GM23338 (cell line): ENCODE measurements around the gene RAD51B. TPM values are rescaled to one million over a fixed set of nuclear protein-coding genes. Genes with fewer than 3 reads are reported as not detected.

Experiments
- ATAC-seq: fragments of 200-7000 bp; cut with Tn5 transposase; 3 replicates; pipeline ENCODE4 v1.9.1; 2020
- DNase-seq: peaks from one replicate; pipeline ENCODE4 v3.0.0-alpha.2; 2015; ENCODE audit warnings: low spot score
- H2AFZ ChIP-seq: fragments of 200-600 bp; sonication (generic); 2 replicates; pipeline ENCODE4 v1.8.0; 2016; ENCODE audit warnings: antibody characterized with exemption, mild to moderate bottlenecking, moderate library complexity
- H3F3A ChIP-seq: fragments of 200-600 bp; sonication (generic); replicated peaks from 2 replicates; pipeline ENCODE4 v1.8.0; 2017; ENCODE audit warnings: antibody characterized with exemption, mixed run types, low read depth
- H3K27ac ChIP-seq: fragments of 200-600 bp; sonication (generic); 2 replicates; pipeline ENCODE4 v1.6.1; 2016; ENCODE audit warnings: low read depth
- H3K27me3 ChIP-seq: fragments of 200-600 bp; sonication (generic); 2 replicates; pipeline ENCODE4 v1.8.0; 2016; ENCODE audit warnings: mild to moderate bottlenecking, mixed run types, moderate library complexity; ENCODE audit not compliant: insufficient read depth
- H3K36me3 ChIP-seq: fragments of 200-600 bp; sonication (generic); 2 replicates; pipeline ENCODE4 v1.8.0; 2016; ENCODE audit warnings: mild to moderate bottlenecking; ENCODE audit not compliant: insufficient read depth
- H3K4me1 ChIP-seq: fragments of 200-600 bp; sonication (generic); 2 replicates; pipeline ENCODE4 v1.8.0; 2016; ENCODE audit warnings: mild to moderate bottlenecking, moderate library complexity; ENCODE audit not compliant: insufficient read depth
- H3K4me2 ChIP-seq: fragments of 200-600 bp; sonication (generic); 2 replicates; pipeline ENCODE4 v1.7.1; 2017; ENCODE audit warnings: mixed run types
- H3K4me3 ChIP-seq: fragments of 200-600 bp; sonication (generic); 2 replicates; pipeline ENCODE4 v1.6.1; 2016; ENCODE audit warnings: mixed run types
- H3K79me2 ChIP-seq: fragments of 200-600 bp; sonication (generic); replicated peaks from 2 replicates; pipeline ENCODE4 v1.8.0; 2017; ENCODE audit warnings: mild to moderate bottlenecking; ENCODE audit not compliant: insufficient read depth
- H3K9me2 ChIP-seq: fragments of 200-600 bp; sonication (generic); 2 replicates; pipeline ENCODE4 v1.8.0; 2017; ENCODE audit not compliant: insufficient read depth
- H4K20me1 ChIP-seq: fragments of 200-600 bp; sonication (generic); replicated peaks from 2 replicates; pipeline ENCODE4 v1.8.0; 2017; ENCODE audit warnings: mild to moderate bottlenecking; ENCODE audit not compliant: insufficient read depth
- H3K27ac Mint-ChIP-seq: 2 replicates; pipeline ENCODE4 v1.8.0; 2020; ENCODE audit warnings: inconsistent platforms, mild to moderate bottlenecking, moderate library complexity, mixed read lengths
- H3K27me3 Mint-ChIP-seq: 3 replicates; pipeline ENCODE4 v1.8.0; 2022; ENCODE audit warnings: low read depth, mild to moderate bottlenecking, moderate library complexity, mixed read lengths, inconsistent platforms; ENCODE audit not compliant: insufficient read depth, poor library complexity
- H3K36me3 Mint-ChIP-seq: 3 replicates; pipeline ENCODE4 v1.8.0; 2021; ENCODE audit warnings: low read depth, mild to moderate bottlenecking, inconsistent platforms, moderate library complexity, mixed read lengths
- H3K4me1 Mint-ChIP-seq: 3 replicates; pipeline ENCODE4 v1.8.0; 2020; ENCODE audit warnings: mild to moderate bottlenecking, inconsistent platforms, mixed read lengths
- H3K4me3 Mint-ChIP-seq: 3 replicates; pipeline ENCODE4 v1.8.0; 2021; ENCODE audit warnings: moderate library complexity, mild to moderate bottlenecking, inconsistent platforms, mixed read lengths
- H3K9me3 Mint-ChIP-seq: 3 replicates; pipeline ENCODE4 v1.8.0; 2020; ENCODE audit warnings: moderate library complexity, mild to moderate bottlenecking, inconsistent platforms, mixed read lengths
- CREB1 ChIP-seq: fragments of 250-450 bp; sonication (Bioruptor Pico); IDR thresholded peaks from 2 replicates; pipeline ENCODE4 v1.5.0; 2020; ENCODE audit warnings: low read depth, mild to moderate bottlenecking, moderate library complexity
- EZH2 ChIP-seq: fragments of 200-600 bp; sonication (generic); IDR thresholded peaks from one replicate; pipeline ENCODE4 v1.8.0; 2017; ENCODE audit warnings: antibody characterized with exemption, mild to moderate bottlenecking, low read depth; ENCODE audit not compliant: unreplicated experiment
- EZH2phosphoT487 ChIP-seq: fragments of 200-600 bp; sonication (generic); IDR thresholded peaks from one replicate; pipeline ENCODE4 v1.8.1; 2018; ENCODE audit warnings: antibody characterized with exemption; ENCODE audit not compliant: unreplicated experiment
- JUNB ChIP-seq: IDR thresholded peaks from one replicate; pipeline ENCODE4 v1.6.1; 2016; ENCODE audit warnings: antibody characterized with exemption; ENCODE audit not compliant: unreplicated experiment
- NANOG ChIP-seq: IDR thresholded peaks from 2 replicates; pipeline ENCODE4 v1.6.1; 2016; ENCODE audit warnings: antibody characterized with exemption, borderline replicate concordance
- POLR2AphosphoS5 ChIP-seq: IDR thresholded peaks from 2 replicates; pipeline ENCODE4 v1.6.1; 2016; ENCODE audit warnings: antibody characterized with exemption, low read depth
- STAT1 ChIP-seq: IDR thresholded peaks from one replicate; pipeline ENCODE4 v1.6.1; 2016; ENCODE audit warnings: antibody characterized with exemption; ENCODE audit not compliant: unreplicated experiment
- ZNF114 ChIP-seq: fragments of 250-450 bp; sonication (Bioruptor Pico); IDR thresholded peaks from 2 replicates; pipeline ENCODE4 v1.5.0; 2020; ENCODE audit warnings: mild to moderate bottlenecking, moderate library complexity
- ZNF331 ChIP-seq: fragments of 250-450 bp; sonication (Bioruptor Pico); IDR thresholded peaks from 2 replicates; pipeline ENCODE4 v1.5.0; 2020; ENCODE audit warnings: low read depth, mild to moderate bottlenecking, moderate library complexity
- polyA plus RNA-seq: library from polyadenylated mRNA; unstranded; fragments of >200 nt; fragmentation: Nextera tagmentation; extraction: Ambion mirVana; gene quantifications from 2 replicates; pipeline ENCODE4 v1.2.1, GENCODE V29; 2016
- total RNA-seq: library from RNA; depleted of rRNA; stranded (reverse); fragments of >200 nt; shearing (Covaris generic); gene quantifications from 2 replicates; pipeline ENCODE4 v1.2.3, GENCODE V29; 2014
- TF ChIP-seq, protein P1 (sequence below), 2 experiments: fragments of 200-600 bp in 1 of 2; sonication (generic) in 1 of 2; conservative IDR thresholded peaks; 2 replicates each; pipeline versions ENCODE4 v1.5.1 to v1.6.1; 2016 to 2017; ENCODE audit warnings: antibody characterized with exemption in 2 of 2, low read depth in 2 of 2, mild to moderate bottlenecking in 2 of 2, moderate library complexity in 1 of 2
- TF ChIP-seq, protein P2 (sequence below): IDR thresholded peaks from 2 replicates; pipeline ENCODE4 v1.6.1; 2016; ENCODE audit warnings: antibody characterized with exemption
- TF ChIP-seq, protein P3 (sequence below): fragments of 250-450 bp; sonication (Bioruptor Pico); IDR thresholded peaks from 2 replicates; pipeline ENCODE4 v1.5.0; 2020; ENCODE audit warnings: mild to moderate bottlenecking, moderate library complexity
- TF ChIP-seq, protein P4 (sequence below): IDR thresholded peaks from one replicate; pipeline ENCODE4 v1.6.1; 2018; ENCODE audit warnings: antibody characterized with exemption; ENCODE audit not compliant: unreplicated experiment

Gene RAD51B
- total and polyA plus RNA-seq, 2 experiments from 2014 or later = 15.7 to 29.1 TPM

DNA sequence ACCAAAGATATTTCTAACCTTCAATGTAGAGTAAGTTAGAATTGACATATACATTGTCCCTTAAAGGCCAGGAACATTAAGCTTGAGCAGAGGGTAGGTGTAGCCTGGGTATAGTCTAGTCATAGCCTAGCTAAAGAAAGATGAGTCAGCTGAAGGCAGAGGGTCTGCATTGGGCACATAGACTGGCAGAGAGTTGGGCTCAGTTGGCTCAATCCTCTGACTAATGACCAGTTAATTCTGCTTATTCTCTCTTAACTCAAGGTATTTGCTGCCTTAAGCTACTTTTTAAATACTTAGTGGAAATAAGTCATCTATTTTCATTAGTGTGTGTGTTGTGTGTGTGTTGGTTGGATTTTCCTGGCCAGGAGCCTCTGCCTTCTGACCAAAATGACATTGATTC, 467.1 kb downstream of the RAD51B start:
- H3K9me2 ChIP-seq = no peaks in the 10 kb centered on the region
- H3K27me3 ChIP-seq = no peaks in the 10 kb centered on the region
- no peak for DNase-seq
- H3K9me3 Mint-ChIP-seq = no peaks in the 10 kb centered on the region
- H4K20me1 ChIP-seq = no peaks in the 10 kb centered on the region
- no peak overlapping the region for H3K27ac Mint-ChIP-seq
- H3F3A ChIP-seq = no peaks in the 10 kb centered on the region
- peaks cover 8% of the 10 kb centered on the region; the same call in 1 of the 2 replicates for H3K4me1 ChIP-seq
- no peak overlapping the region for H3K27ac ChIP-seq
- H3K79me2 ChIP-seq = no peaks in the 10 kb centered on the region
- H3K4me1 Mint-ChIP-seq = peaks cover 22% of the 10 kb centered on the region
- ATAC-seq = no peak
- no peaks in the 10 kb centered on the region for H3K36me3 ChIP-seq
- H3K27me3 Mint-ChIP-seq = no peaks in the 10 kb centered on the region
- no peak overlapping the region for H3K4me3 Mint-ChIP-seq
- no peak overlapping the region for H3K4me3 ChIP-seq
- no peak overlapping the region for H3K4me2 ChIP-seq
- H2AFZ ChIP-seq = no peak overlapping the region
- H3K36me3 Mint-ChIP-seq = no peaks in the 10 kb centered on the region
- no peak for TF ChIP-seq NANOG
- TF ChIP-seq ZNF331 (CRISPR knock-in tag) = no peak
- TF ChIP-seq, protein P1, sequence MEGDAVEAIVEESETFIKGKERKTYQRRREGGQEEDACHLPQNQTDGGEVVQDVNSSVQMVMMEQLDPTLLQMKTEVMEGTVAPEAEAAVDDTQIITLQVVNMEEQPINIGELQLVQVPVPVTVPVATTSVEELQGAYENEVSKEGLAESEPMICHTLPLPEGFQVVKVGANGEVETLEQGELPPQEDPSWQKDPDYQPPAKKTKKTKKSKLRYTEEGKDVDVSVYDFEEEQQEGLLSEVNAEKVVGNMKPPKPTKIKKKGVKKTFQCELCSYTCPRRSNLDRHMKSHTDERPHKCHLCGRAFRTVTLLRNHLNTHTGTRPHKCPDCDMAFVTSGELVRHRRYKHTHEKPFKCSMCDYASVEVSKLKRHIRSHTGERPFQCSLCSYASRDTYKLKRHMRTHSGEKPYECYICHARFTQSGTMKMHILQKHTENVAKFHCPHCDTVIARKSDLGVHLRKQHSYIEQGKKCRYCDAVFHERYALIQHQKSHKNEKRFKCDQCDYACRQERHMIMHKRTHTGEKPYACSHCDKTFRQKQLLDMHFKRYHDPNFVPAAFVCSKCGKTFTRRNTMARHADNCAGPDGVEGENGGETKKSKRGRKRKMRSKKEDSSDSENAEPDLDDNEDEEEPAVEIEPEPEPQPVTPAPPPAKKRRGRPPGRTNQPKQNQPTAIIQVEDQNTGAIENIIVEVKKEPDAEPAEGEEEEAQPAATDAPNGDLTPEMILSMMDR (conservative IDR thresholded peaks at IDR 0.05; ENCODE audit: low read depth in 2 of 2) = no peak
- TF ChIP-seq, protein P2, sequence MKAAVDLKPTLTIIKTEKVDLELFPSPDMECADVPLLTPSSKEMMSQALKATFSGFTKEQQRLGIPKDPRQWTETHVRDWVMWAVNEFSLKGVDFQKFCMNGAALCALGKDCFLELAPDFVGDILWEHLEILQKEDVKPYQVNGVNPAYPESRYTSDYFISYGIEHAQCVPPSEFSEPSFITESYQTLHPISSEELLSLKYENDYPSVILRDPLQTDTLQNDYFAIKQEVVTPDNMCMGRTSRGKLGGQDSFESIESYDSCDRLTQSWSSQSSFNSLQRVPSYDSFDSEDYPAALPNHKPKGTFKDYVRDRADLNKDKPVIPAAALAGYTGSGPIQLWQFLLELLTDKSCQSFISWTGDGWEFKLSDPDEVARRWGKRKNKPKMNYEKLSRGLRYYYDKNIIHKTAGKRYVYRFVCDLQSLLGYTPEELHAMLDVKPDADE = no peak
- no peak for TF ChIP-seq JUNB
- TF ChIP-seq CREB1 (CRISPR knock-in tag) = no peak
- no peak for TF ChIP-seq EZH2phosphoT487
- no peak for TF ChIP-seq STAT1
- TF ChIP-seq, protein P3, sequence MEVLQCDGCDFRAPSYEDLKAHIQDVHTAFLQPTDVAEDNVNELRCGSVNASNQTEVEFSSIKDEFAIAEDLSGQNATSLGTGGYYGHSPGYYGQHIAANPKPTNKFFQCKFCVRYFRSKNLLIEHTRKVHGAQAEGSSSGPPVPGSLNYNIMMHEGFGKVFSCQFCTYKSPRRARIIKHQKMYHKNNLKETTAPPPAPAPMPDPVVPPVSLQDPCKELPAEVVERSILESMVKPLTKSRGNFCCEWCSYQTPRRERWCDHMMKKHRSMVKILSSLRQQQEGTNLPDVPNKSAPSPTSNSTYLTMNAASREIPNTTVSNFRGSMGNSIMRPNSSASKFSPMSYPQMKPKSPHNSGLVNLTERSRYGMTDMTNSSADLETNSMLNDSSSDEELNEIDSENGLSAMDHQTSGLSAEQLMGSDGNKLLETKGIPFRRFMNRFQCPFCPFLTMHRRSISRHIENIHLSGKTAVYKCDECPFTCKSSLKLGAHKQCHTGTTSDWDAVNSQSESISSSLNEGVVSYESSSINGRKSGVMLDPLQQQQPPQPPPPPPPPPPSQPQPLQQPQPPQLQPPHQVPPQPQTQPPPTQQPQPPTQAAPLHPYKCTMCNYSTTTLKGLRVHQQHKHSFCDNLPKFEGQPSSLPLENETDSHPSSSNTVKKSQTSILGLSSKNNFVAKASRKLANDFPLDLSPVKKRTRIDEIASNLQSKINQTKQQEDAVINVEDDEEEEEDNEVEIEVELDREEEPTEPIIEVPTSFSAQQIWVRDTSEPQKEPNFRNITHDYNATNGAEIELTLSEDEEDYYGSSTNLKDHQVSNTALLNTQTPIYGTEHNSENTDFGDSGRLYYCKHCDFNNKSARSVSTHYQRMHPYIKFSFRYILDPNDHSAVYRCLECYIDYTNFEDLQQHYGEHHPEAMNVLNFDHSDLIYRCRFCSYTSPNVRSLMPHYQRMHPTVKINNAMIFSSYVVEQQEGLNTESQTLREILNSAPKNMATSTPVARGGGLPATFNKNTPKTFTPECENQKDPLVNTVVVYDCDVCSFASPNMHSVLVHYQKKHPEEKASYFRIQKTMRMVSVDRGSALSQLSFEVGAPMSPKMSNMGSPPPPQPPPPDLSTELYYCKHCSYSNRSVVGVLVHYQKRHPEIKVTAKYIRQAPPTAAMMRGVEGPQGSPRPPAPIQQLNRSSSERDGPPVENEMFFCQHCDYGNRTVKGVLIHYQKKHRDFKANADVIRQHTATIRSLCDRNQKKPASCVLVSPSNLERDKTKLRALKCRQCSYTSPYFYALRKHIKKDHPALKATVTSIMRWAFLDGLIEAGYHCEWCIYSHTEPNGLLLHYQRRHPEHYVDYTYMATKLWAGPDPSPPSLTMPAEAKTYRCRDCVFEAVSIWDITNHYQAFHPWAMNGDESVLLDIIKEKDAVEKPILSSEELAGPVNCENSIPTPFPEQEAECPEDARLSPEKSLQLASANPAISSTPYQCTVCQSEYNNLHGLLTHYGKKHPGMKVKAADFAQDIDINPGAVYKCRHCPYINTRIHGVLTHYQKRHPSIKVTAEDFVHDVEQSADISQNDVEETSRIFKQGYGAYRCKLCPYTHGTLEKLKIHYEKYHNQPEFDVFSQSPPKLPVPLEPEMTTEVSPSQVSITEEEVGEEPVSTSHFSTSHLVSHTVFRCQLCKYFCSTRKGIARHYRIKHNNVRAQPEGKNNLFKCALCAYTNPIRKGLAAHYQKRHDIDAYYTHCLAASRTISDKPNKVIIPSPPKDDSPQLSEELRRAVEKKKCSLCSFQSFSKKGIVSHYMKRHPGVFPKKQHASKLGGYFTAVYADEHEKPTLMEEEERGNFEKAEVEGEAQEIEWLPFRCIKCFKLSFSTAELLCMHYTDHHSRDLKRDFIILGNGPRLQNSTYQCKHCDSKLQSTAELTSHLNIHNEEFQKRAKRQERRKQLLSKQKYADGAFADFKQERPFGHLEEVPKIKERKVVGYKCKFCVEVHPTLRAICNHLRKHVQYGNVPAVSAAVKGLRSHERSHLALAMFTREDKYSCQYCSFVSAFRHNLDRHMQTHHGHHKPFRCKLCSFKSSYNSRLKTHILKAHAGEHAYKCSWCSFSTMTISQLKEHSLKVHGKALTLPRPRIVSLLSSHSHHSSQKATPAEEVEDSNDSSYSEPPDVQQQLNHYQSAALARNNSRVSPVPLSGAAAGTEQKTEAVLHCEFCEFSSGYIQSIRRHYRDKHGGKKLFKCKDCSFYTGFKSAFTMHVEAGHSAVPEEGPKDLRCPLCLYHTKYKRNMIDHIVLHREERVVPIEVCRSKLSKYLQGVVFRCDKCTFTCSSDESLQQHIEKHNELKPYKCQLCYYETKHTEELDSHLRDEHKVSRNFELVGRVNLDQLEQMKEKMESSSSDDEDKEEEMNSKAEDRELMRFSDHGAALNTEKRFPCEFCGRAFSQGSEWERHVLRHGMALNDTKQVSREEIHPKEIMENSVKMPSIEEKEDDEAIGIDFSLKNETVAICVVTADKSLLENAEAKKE (CRISPR knock-in tag) = no peak
- TF ChIP-seq EZH2 = no peak
- TF ChIP-seq ZNF114 (CRISPR knock-in tag) = no peak
- TF ChIP-seq, protein P4, sequence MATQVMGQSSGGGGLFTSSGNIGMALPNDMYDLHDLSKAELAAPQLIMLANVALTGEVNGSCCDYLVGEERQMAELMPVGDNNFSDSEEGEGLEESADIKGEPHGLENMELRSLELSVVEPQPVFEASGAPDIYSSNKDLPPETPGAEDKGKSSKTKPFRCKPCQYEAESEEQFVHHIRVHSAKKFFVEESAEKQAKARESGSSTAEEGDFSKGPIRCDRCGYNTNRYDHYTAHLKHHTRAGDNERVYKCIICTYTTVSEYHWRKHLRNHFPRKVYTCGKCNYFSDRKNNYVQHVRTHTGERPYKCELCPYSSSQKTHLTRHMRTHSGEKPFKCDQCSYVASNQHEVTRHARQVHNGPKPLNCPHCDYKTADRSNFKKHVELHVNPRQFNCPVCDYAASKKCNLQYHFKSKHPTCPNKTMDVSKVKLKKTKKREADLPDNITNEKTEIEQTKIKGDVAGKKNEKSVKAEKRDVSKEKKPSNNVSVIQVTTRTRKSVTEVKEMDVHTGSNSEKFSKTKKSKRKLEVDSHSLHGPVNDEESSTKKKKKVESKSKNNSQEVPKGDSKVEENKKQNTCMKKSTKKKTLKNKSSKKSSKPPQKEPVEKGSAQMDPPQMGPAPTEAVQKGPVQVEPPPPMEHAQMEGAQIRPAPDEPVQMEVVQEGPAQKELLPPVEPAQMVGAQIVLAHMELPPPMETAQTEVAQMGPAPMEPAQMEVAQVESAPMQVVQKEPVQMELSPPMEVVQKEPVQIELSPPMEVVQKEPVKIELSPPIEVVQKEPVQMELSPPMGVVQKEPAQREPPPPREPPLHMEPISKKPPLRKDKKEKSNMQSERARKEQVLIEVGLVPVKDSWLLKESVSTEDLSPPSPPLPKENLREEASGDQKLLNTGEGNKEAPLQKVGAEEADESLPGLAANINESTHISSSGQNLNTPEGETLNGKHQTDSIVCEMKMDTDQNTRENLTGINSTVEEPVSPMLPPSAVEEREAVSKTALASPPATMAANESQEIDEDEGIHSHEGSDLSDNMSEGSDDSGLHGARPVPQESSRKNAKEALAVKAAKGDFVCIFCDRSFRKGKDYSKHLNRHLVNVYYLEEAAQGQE = no peak
- no peak for TF ChIP-seq POLR2AphosphoS5
